Activated CD4-positive, alpha-beta T cell treated with anti-CD3 and anti-CD28 coated beads, Interleukin-2, amount 50 U/mL, for 48 hours (primary cell): ENCODE data around the gene RNPEPL1.

Experiments
- DNase-seq, 2 experiments: peaks; one replicate each; pipeline ENCODE4 v3.0.0-alpha.2; 2020

The RNPEPL1 gene

DNA sequence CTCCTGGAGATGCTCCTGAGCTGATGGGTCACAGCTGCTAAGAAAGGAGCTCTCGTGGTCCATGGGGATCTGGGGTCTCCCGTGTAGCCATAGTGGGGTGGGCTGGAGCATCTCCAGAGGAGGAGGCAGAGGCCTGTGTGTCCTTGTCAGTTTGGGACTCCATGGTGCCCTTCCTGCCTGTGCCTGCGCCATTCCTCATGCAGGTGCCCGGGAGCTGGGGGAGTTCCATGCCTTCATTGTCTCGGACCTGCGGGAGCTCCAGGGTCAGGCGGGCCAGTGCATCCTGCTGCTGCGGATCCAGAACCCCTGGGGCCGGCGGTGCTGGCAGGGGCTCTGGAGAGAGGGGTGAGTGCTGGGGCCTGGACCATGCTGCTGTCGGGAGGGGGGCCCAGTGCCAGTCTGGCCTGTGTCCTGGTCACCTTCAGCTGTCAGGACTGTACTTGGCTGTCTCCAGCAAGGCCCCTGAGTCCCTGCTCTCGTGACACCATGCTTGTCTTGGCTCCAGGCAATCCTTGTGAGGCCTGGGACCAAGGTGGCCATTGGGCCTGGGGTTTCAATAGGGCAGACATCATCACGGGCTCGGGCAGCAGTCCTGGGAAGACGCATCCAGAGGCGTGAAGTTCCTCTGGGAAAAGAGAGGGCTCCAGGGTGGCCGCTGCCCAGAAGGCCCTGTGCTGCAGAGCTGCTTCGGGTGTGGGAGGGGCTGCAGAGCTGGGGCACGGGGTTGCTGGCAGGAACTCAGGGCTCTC is 25.6 kb downstream of the RNPEPL1 start:
- no peak for DNase-seq

- no peak for DNase-seq
Observed at GRCh38 chr2:240594511-240595380, 26.5 kb downstream of the RNPEPL1 start.

GRCh38 chr2:240595381-240596079 is 27.2 kb downstream of the RNPEPL1 start:
- DNase-seq = peak; percentile 49

DNA sequence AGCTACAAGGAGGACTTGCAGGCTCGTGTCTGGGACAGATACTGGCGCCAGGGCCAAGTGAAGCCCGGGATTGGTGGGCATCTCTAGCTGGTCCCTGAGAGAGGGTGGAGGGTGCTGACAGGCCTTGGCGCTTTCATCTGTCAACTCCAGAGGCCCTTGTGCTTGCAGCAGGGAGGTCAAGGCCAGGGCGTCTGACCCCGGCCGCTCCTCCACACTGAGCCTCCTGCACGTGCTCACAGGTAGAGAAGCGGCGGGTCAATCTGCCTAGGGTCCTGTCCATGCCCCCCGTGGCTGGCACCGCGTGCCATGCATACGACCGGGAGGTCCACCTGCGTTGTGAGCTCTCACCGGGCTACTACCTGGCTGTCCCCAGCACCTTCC is 27.8 kb downstream of the RNPEPL1 start:
- no peak for DNase-seq

GRCh38 chr2:240596491-240596931 is 28.2 kb downstream of the RNPEPL1 start:
- no peak for DNase-seq

- DNase-seq = no peak
Observed at GRCh38 chr2:240597054-240597418, 28.8 kb downstream of the RNPEPL1 start.

DNA sequence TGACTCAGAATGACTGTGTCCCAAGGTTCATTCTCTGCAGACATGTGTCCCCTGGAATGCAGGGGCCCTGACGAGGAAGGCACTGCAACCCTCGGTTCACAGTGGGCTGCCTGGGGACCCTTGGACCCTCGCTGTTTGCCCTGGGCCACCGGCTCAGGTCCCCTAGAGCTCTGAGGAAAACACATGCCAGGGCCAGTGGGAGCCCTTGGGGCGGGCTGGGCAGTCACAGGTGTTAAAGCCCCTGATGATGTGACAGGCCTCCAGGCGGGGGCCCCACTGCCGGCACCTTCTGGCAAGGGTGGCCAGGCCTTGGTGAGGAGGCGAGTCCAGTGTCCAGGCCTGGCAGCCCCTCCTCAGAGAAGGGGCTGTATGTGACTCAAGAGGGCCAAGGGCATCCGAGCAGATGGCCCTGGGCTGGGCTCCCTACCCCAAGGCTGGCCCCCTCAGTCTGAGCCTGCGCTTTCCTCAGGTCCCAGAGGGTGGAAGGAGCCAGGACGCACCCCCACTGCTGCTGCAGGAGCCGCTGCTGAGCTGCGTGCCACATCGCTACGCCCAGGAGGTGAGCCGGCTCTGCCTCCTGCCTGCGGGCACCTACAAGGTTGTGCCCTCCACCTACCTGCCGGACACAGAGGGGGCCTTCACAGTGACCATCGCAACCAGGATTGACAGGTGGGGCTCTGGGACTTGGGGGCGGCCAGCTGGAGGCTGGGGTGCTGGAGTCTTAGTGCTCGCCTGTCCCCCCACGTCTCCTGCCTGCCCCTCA is 29.3 kb downstream of the RNPEPL1 start:
- DNase-seq = no peak

- DNase-seq = no peak
Observed at GRCh38 chr2:240598311-240598911, 30.1 kb downstream of the RNPEPL1 start.

DNA sequence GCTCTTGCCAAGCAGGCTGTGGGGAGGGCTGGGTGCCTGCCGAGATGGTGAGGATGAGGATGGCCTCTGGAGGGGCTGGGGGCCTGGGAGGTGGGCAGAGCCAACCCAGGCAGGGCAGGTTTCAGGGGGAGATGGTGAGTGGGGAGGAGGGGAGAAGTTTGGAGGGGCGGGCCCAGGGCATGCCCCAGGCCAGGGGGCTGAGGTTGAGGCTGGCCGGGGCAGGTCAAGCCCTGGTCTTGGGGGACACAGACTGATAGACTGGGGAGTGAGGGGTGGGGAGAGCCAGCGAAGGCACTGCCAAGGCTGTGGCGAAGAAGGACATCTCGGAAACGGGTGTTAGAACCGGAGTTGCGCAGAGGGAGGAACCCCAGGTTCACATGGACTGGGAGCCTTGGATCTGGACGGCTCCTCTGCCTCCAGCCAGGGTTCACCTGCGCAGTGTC is 30.9 kb downstream of the RNPEPL1 start:
- no peak for DNase-seq

DNA sequence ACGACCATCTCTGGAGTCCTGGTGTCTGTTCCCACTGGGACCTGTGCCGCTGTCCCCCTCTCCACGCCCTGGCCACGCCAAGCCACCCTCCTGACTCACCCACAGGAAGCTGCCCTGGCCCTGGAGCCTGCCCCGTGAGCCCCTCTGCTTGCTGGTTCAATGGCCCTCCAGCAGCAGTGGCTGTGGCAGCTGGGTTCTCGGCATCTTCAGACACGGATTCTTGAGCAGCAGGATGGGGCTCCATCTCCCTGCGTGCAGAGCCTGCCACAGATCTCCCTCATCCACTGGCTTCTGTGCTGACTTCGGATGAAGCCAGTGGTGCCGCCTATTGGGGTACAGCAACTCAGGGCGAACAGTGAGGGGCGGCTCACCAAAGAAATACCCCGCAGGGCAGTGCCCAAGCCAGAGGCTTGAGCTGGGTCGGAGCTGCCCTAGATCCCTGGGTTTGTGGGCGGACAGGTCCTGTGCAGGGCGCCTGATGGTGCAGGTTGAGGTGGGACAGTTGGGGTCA is 32.2 kb downstream of the RNPEPL1 start:
- no peak for DNase-seq

- no peak for DNase-seq
Observed at GRCh38 chr2:240601061-240601830, 33.0 kb downstream of the RNPEPL1 start.

- DNase-seq = no peak
Observed at GRCh38 chr2:240601831-240602160, 33.5 kb downstream of the RNPEPL1 start.

DNA sequence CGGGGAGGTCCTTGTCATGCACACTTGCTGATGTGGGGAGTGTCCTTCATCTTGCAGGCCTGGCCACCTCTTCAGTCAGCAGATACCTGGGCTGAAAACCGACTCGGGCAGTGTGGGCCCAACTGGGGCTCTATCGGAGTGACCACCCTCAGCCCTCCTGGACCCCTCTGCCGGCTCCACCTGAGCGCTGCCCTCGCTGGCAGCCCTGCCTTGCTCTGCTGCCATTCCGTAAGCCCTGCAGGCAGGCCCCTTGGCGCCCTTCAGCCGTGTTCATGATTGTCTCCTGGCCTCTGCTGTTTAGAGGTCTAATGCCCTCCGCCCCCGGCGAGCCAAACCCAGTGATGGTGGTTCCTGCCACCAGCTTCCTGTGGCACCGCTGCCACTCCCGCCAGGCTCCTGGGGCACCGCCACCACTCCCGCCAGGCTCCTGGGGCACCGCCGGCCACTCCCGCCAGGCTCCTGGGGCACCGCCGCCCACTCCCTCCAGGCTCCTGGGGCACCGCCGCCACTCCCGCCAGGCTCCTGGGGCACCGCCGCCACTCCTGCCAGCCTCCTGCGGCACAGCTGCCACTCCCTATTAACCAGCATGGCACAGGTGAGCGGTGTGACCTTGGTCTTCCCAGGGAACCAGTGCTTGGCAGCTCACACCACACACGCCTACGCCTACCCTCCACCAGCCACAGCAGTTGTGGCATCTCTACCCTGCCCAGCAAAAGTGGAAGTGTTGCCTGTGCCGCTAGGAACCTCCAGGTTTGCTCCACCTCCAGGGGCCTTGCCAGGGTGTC is 34.2 kb downstream of the RNPEPL1 start:
- no peak for DNase-seq

DNA sequence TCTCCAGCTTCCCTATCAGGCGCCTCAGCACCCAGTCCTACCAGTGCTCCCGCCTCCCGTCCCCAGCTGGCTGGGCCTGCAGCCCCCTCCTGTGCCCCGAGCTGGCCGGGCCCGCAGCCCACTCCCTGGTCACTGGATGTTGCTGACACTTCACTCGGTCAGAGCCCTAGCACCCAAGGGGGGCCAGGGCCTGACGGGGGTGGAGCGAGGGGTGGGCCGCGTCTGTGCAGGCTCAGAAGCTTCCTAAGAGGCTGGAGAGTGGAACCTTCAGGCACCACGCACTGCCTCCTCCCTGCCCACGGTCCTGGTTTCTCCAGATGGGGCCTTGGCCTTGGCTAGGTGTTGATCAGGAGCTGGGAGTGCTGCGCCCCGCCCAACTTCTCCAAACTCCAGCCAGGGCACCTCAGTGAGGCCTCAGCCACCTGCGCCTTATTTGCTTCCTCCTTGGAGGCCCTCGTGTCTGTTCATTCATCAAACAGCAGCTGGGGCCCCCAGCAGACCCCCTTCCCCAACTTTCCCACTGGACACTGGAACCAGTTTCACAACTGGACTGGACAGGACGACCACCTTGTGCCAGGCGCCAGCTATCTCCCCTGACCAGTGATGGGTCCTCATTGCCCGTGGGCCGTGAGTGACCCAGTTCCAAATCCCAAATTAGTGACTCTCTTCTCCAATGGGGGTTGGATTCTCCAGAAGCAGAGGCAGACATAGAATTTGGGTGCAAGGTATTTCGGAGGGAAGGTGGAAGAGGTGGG is 35.0 kb downstream of the RNPEPL1 start:
- DNase-seq = no peak

DNA sequence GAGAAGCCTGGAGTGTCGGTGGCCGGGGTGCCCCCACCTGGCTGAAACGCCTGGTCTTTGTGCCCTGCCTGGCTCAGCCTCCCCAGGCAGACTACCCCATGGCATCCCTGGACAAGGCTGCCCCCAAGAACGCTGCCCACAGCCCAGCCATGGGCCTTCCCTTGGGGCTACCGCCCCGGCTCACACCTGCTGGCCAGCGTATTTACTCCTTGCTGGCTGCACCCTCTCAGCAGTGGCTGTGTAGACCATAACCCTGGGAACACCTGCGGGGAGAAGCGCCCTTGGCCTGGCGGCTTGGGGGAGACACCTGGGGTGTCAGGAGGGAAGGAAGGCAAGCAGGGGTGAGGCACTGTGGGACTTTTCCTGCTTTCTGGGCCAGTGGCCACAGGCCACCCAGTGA is 35.6 kb downstream of the RNPEPL1 start:
- DNase-seq = no peak

DNA sequence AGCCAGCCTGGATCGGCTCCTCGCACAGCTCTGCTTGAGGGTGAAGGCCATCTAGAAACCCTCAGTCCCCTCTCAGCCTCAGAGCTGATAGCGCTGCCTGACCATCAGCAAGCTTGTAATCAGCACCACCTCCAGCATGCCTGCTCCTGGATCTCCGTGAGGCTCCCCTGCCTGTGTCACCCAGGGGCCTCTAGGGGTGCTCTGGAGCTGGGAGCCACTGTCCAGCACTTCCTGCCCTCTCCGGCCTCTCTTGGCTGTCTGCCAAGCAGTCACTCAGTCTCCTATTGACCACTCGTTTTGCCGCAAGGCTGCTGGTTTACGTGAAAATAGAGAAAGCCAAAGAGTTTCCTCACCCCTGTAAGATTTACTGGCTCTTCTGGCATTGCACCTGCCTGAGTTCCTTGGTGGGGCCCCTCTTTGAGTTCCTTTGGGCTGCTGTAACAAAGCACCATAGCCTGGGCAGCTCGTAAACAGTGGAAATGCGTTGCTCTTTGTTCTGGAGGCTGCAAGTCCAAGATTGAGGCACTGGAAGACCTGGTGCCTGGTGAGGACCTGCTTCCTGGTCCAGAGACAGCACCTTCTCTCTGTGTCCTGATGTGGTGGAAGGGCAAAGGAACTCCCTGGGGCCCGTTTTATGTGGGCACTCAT is 36.1 kb downstream of the RNPEPL1 start:
- no peak for DNase-seq

- DNase-seq = no peak
Observed at GRCh38 chr2:240604939-240605716, 36.8 kb downstream of the RNPEPL1 start.
